Activated gamma-delta T cell treated with Interleukin-2 at 50 U/mL for 16 hours (primary cell): ENCODE data around the gene COL8A2.
"Not testable (repeated sequence)": the region's sequence is repeated elsewhere in the genome, so short reads cannot be mapped to it uniquely, and the experiment has no call there.

Experiments
- DNase-seq: peaks from one replicate; pipeline ENCODE4 v3.0.0-alpha.2; 2020

The COL8A2 gene

DNA sequence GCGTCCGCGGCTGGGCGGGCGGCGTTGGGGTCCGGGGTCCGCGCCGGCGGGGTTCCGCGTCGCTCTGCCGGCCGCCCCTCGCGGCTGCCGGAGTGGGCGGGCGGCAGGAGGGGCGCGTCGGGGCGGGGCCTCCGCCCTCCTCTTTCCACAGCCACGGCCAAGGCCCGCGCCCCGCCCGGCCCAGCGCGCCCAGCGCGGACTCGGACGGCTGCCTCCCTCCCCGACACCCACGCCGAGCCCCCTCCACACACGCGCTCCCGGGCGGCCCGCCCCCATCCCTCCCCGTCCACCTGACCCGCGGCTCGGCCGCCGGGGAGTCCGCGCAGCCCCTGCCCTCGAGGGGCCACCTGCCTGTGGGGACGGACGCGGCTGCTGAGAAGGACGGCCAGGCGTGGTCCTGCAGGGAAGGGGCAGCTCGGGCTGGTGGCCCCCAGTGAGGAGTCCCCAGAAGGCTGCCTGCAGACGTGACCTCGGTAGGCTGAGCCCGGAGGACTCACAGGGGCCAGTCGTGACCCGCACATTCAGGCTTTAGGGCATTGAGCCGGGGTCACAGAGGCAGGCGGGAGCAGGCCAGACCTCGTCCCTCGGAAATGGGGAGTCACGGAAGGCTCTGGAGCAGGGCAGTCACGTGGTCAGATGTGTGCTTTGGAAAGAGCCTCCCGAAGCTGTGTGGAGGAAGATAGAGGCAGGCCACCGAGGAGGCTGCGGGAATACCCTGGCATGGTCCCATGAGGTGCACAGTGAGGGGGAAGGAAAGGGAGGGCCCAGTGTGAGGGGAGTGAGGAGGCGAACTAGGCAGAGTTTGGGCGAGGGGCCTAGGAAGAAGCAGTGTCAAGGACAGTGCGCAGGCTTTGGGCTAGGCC is at the start of gene COL8A2:
Gene COL8A2 (minus strand): TSS at position 94 of the 863 bp plus-strand sequence. CDS start 24,980 bp downstream, outside the sequence.
- no peak for DNase-seq

DNA sequence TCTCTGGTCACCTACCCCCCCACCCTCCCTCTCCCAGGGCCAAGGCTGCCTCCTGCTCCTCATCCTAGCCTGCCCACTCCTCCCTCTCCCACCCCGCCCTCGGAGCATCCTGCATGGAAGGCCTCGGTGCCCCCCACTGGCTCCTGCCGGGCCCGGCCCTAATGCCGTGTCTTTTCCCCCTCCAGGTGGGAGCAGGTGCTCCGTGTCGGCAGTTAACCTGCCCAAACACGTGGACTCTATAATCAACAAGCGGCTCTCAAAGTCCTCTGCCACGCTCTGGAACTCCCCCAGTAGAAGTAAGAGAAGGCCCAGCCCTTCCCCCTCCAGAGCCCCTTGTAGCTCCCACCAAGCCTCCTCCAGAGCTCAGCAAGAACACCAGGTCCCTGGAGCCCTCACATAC is 49.7 kb upstream of the COL8A2 start:
- no peak for DNase-seq

DNA sequence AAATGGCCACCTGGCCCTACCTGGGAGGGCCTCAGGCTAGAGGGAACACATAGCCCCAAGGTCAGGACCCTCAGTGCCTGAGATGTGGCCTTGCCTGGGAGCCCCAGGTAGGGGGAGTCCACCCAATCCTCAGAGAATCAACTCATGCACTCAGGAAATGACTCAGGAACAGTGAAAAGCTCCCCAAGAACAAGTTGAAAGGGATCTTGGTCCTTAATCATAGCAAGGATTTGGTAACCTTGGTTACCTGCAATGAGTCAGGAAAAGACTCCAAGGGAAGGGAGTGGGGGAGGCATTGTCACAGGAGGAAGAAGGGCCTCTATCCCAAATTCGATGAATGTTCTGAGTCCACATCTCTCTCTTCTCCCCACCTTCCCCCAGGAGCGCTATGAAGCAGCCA is 48.0 kb upstream of the COL8A2 start:
- DNase-seq = no peak

DNA sequence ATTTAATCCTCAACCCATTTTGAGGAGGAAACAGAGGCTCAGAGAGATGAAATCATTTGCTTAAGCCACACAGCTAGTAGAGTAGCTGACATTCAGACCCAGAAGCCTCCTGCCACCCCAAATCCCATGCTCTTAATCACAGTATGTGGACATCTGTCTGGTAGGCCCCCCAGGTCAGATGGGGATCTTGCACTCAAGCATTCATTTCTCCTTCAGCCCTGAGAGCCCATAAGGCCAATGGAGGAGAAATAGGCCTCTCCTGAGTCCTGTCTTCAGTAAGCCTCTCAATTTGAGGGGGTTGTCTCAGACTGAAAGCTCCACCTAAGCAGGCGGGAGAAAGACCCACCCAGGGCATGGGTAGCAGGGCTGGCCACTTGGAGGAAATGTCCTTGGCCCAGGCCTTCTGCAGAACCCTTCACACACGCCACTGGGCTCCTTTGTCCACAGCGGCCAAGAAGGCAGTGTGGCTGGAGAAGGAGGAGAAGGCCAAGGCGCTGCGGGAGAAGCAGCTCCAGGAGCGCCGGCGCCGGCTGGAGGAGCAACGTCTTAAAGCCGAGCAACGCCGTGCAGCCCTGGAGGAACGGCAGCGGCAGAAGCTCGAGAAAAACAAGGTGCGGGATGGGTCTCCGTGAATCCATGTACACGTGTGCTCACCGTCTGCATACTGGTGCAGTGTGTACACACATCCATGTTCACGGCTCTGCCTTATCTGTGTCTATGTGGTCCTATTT is 47.2 kb upstream of the COL8A2 start:
- no peak for DNase-seq

DNA sequence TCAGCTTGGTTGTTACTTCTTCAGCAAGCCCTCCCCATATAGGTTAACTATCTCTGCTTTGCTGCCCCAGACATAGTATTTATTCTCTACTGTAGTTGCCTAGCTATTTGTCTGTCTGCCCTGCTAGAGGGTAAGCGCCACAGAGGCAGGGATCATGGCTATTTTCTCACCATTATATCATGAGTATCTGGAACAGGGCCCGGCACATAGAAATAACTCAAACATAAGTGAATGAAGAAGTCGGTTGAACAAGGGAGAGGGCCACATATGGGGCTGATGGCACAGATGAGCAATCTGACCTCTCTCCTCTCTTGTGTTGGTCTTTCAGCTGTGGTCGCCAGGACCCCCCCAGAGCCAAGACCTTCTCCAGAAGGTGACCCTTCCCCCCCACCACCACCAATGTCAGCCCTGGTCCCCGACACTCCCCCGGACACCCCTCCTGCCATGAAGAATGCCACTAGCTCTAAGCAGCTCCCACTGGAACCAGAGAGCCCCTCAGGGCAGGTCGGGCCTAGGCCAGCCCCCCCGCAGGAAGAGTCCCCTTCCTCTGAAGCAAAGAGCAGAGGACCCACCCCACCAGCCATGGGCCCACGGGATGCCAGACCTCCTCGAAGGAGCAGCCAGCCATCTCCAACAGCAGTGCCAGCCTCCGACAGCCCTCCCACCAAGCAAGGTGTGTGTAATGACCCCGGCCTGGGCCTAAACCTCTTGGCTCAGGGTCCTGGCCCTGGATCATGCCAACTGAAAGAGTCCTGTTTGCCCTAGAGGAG is 45.8 kb upstream of the COL8A2 start:
- DNase-seq = no peak

DNA sequence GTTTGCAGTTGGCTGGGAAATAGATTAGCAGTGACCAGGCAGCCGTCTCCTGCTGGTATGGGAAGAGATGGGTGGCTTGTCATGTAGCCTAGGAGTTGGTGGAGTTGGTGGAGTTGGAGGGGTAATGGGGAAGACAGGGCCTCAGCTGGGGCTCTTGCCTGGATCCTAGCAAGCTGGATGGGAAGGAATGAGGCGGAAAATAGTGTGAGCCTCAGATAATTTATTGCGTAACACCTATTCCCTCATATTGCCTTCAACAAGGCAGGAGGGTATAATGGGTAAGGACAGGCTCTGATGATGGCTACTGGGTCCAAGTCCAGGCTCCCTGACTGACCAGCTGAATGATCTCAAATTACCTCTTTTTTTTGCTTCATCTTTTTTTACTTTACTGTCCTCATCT is 43.5 kb upstream of the COL8A2 start:
- DNase-seq = no peak

DNA sequence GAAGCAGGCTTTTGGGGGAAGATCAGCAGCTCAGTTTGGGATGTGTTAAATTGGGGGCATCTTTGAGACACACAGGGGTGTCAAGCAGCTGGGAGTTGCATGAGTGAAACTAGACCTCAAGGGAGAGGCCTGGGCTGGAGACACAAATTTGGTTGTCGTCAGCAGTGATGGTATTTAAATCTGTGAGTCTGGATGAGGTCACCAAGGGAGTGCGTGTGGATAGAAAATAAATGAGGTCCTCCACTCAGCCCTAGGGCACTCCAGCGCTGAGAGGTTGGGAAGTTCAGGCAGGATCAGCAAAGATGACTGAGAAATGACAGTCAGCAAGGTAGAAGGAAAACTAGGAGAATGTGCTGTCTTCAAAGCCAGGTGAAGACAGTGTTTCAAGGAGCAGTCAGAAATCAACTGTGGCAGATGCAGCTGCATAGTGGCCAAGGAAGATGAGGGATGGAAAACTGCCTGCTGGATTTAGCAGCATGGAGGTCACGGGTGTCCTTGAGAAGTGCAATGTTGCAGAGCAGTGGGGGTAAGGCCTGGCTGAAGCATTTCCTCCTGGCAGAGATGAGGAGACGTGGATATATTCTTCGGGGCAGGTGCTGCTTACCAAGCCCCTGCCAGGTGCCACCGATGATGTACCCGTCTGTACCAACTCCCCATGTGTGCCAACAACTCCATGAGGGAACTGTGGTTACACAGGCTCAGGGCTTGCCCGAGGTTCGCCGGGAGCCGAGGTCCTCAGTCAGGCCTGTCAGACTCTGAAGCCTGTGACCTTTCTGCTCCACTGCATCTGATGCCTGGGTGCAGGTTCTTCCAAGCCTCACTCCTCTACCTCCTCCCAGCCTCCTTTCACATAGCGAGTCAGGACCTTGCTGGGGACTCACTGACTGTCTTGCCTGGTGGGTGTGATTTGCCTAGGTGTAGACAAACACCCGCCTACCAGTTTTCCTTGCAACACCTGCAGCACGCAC is 42.2 kb upstream of the COL8A2 start:
- no peak for DNase-seq

DNA sequence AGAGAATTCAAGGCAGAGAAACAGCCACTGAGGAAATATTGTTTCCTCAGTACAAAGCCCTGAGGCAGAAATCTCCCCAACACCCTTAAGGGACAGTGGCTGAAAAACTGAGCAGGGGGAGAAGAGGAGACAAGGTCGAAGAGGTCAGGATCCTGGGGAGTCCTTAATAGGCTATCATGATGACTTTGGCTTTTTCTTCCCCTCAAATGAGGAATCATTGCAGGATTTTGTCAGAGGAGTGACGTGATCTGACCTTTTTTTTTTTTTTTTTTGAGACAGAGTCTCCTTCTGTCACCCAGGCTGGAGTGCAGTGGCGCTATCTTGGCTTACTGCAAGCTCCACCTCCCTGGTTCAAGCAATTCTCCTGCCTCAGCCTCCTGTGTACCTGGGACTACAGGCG is 41.1 kb upstream of the COL8A2 start:
- DNase-seq = no peak

DNA sequence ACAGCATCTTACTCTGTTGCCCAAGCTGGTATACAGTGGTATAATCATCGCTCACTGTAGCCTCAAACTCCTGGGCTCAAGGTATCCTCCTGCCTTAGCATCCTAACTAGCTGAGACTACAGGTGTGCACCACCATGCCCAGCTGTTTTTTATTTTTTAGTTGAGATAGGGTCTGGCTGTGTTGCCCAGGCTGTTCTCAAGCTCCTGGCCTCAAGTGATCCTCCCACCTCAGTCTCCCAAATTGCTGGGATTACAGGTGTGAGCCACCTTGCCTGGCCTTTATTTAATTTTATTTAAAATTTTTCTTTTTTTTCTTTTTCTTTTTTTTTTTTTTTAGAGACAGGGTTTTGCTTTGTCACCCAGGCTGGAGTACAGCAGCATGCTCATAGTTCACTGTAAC is 40.1 kb upstream of the COL8A2 start:
- DNase-seq = no peak

DNA sequence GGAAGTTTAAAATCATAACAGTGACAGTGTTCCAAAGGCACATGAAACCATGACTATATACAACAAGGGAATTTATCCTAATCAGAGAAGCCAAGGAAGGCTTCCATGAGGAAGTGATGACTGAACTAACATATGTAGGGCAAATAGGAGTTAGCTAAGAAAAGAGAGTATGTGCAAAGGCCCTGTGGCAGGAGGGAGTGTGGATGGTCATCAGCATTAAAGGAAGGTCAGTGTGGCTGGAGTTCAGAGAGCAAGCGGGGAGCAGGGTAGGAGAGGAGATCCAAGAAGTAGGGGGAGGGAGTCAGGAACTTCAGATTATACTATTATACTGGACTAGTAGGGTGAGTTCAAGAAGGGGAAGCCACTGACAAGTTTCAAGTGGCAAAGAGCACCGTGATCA is 39.3 kb upstream of the COL8A2 start:
- no peak for DNase-seq

DNA sequence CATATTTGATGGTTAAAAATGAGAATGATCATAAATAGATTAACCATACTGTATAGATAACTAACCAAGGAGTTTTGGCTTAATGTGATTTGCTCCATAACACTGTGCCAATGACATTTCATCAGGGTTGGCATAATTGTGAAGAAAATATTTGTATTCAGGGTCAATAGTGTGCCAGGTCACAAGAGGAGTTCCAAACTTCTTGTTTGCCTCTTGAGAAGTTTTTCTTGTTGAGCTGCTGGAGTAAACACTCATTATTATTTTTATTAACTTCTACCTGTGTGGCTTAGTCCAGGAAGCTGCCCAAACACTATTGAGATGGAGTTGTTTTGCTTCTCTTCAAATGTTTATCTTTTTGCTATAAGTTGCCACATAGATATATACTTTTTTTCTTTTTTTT is 38.4 kb upstream of the COL8A2 start:
- no peak for DNase-seq

DNA sequence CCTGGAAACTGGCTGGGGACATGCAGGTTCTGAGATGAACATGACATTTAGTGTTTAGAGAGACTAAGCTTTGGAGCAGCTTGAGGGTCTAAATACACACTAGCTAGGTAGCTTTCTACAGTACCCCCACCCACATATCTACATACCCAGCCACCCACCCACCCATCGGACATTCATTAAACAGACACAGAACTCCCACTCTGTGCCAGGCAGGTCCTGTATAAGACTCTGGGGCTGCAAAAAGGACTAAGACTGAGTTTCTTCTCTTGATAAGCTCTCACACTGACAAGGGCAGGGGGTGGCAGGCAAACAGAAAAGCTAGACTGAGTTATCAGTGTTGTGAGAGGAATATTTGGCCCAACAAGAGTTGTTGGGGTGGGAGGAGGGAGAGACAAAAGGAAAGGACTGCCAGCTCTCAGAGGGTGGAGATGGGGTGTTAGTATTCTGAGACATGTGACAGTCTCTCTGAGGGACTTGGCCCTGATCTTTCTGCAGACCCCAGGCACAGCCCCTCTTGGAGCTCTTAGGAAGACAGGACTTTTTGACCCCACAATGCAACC is 37.7 kb upstream of the COL8A2 start:
- DNase-seq = no peak

DNA sequence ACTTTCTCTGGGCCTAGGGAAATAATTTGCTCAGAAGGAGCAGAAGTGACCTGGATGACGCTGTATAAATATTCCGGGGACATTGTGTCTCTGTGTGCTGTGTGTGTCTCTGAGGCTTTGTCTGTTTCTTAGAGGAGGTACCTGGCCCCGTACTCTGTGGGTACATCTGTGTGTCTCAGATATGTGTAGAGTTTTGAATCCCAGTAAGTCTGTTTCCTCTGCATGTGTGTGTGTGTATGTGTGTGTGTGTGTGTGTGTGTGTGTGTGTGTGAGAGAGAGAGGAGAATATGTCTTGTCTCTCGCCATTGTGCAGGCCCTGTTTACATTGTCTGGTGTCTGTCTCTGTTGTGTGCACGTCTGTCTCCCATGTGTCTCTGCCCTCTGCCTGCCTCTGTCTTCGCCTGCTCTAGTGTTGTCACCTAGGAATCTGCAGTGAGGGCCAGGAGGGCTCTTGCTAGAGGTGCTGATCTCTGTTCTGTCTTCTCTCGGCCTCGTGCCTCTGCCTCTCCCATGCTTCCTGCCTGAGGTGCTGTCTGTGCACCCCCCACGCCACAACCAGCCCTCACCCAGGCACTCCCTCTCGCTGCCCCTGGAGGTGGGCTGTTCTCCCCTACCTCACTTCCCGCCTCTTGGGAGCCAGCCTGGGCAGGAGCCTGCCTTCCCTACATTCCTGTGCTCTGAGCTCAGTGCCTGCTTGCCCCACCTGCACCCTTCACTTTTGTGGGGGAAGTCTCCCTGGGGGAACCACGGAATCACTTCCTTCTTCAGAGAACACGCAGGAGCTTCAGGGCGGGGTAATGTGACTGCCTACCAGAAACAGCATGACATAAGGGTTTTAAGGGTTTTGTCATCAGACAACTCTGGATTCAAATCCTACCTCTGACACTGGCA is 36.9 kb upstream of the COL8A2 start:
- peak; percentile 36 for DNase-seq

DNA sequence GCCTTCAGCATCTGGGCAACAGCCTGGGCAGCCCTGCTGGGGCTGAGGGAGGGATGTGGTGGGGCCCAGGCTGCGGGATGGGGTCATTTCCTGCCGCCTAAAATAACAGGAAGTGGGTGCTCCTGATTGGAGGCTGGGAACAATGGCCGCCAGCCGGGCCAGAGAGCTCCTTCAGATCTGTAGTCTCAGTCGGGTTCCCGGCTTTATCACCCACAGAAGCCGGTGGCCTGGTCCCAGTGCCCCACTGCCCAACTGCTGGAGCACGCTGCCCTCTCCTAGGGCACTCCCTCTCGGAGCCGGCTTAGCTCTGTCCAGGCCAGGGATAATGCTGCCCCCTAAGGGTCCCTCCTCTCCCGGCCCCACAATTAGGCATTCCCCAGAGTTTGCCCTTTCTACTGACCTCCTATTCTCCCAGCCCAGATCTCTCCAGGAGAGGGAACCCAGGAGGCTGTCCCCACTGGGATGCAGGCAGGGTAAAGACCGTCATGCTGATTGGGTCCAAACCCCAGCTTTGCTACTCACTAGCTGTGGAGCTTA is 36.0 kb upstream of the COL8A2 start:
- DNase-seq = peak; percentile 66

DNA sequence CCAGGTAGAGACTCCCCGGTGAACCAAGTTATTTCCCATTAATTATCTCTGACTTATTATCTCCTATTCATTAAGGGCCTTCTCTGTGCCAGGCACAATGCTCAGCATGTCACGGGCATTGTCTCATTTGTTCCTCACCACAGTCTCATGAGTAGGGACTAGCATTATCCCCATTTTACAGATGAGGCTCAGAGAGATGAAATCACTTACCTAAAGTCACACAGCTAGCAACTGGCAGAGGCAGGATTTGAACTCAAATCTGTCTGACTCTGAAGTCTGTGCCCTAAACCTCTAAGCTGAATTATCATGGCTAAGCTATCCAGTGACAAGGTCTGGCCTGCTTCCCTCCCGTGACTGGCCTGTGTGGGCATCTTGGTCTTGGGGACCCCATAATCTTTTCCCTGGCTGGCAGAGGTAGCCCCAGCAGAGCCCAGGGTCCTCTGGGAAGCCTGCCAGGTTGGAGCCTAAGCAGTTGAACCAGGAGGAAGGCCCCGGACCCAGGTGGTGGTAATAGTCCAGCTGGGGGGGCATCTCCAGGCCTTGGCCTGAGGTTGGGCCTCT is 35.4 kb upstream of the COL8A2 start:
- no peak for DNase-seq

DNA sequence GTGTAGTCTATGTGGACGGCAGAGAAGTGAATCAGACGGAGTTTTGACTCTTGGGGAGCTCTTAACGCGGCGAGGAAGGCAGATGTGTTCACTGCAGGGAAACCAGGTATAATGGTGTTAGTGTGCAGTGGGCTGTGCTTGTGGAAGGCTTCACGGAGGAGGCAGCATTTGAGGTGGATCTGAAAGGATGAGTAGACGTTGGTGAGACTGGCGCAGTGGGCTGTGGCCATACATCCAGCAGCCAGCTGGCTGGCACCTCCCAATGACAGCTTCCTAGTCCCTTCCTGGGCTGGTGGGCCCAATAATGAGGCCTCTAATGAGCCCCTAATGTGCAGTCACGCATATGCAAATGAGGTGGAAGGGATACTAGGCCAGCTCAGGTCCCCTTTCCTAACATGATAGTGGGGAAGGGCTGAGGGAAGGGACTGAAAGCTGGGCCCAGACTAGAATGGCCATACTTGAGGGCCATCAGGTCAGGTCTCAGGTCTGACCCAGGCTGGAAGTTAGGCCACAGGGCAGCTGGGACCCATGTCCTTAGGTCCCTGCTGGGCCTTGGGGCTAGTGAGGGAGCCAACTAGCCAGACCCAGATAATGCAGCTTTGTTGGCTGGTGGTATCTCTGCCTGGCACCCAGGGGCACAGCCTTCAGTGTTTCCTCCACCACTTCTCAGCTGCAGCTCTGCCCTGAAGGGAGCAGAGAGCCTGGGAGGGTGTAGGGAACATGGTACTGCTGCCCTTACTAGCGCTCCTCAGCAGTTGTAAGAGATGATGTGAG is 34.8 kb upstream of the COL8A2 start:
- no peak for DNase-seq

DNA sequence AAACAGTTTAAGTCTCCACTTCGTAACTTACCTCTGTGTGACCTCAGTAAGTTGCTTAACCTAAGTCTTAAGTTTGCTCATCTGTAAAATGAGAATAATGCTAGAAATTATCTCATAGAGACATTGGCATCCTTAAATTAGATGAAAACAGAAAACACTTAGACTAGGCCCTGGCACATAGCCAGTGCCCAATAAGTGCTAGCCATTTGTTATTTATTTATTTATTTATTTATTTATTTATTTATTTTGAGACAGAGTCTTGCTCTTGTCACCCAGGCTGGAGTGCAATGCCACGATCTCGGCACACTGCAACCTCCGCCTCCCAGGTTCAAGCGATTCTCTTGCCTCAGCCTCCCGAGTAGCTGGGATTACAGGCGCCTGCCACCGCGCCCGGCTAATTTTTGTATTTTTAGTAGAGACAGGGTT is 33.8 kb upstream of the COL8A2 start:
- not testable (repeated sequence) for DNase-seq

DNA sequence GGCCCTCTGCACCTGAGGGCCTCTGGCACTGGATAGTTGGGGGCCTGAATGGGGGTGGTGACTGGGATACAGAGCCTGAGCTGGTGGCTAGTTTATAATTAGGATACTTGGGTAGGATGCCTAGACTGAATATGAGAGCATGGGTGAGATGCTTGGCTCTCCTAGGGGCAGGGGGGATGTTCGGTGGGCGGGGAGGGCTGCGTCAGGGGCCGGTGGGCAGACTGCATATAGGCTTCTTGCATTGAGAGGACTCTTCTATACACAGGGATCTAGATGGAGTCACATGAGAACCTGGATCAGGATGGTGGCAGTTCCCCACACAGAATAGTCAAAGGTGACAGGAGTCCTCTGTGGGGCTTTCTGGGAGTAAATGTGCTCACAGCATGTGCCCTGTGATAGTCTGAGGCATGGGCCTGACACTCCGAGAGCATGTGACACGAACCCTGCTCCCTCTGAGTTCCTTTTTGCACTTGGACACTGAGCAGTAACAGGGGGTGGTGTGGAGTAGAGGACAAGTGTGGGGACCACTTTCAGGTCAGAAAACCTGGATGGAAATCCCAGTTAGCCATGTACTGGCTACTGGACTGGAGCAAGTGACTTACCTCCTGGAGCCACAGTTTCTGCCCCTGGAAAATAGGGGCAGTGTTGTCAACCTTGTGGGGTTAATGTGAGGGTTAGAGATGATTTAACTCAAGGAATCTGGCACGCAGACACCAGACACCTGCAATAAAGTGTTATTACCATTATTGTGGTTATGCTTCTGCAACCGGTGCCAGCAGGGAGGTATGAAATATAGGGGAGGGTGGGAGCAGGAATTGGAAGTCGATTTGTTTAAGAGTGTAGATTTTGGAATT is 33.2 kb upstream of the COL8A2 start:
- no peak for DNase-seq
